Neural cell (in vitro differentiated cells): Measurements from ENCODE around the gene DGCR8. TPM values are rescaled to one million over a fixed set of nuclear protein-coding genes. Genes with fewer than 3 reads are reported as not detected.

ENCODE experiments used
- H2AFZ ChIP-seq: fragments of 200-600, 300-800 bp; sonication (generic), shearing (Covaris generic); 2 replicates; pipeline ENCODE4 v1.6.0; 2014; ENCODE audit warnings: low read depth, mild to moderate bottlenecking, antibody characterized with exemption, low read length, moderate library complexity
- H3F3A ChIP-seq: fragments of 200-600 bp; shearing (Covaris generic); 2 replicates; pipeline ENCODE4 v1.6.1; 2016; ENCODE audit warnings: mild to moderate bottlenecking, moderate library complexity, mixed read lengths, antibody characterized with exemption, low read length; ENCODE audit not compliant: insufficient read depth, poor library complexity, severe bottlenecking
- H3K27ac ChIP-seq: fragments of 200-600, 300-800 bp; sonication (generic), shearing (Covaris generic); 2 replicates; pipeline ENCODE4 v1.5.1; 2014; ENCODE audit warnings: mild to moderate bottlenecking, low read length, moderate library complexity
- H3K27me3 ChIP-seq: fragments of 300-800, 200-600 bp; sonication (generic), shearing (Covaris generic); 2 replicates; pipeline ENCODE4 v1.6.0; 2014; ENCODE audit warnings: mild to moderate bottlenecking, low read depth, low read length, moderate library complexity; ENCODE audit not compliant: insufficient read depth
- H3K36me3 ChIP-seq: fragments of 300-800, 200-600 bp; sonication (generic), shearing (Covaris generic); 2 replicates; pipeline ENCODE4 v1.5.1; 2014; ENCODE audit warnings: mild to moderate bottlenecking, antibody characterized with exemption, low read length, moderate library complexity; ENCODE audit not compliant: insufficient read depth
- H3K4me2 ChIP-seq: fragments of 300-800, 200-600 bp; sonication (generic), shearing (Covaris generic); 2 replicates; pipeline ENCODE4 v1.6.0; 2014; ENCODE audit warnings: mild to moderate bottlenecking, low read length
- H3K4me3 ChIP-seq: fragments of 300-800, 200-600 bp; sonication (generic), shearing (Covaris generic); 2 replicates; pipeline ENCODE4 v1.5.1; 2014; ENCODE audit warnings: mild to moderate bottlenecking, low read length, moderate library complexity
- H3K79me2 ChIP-seq: fragments of 200-600 bp; shearing (Covaris generic); replicated peaks from 2 replicates; pipeline ENCODE4 v1.6.0; 2014; ENCODE audit warnings: mild to moderate bottlenecking, low read length, moderate library complexity; ENCODE audit not compliant: insufficient read depth
- H3K9ac ChIP-seq: fragments of 300-800, 200-600 bp; sonication (generic), shearing (Covaris generic); 2 replicates; pipeline ENCODE4 v1.6.1; 2016; ENCODE audit warnings: mild to moderate bottlenecking, low read length, mixed read lengths
- H3K9me2 ChIP-seq: fragments of 200-600 bp; shearing (Covaris generic); 2 replicates; pipeline ENCODE4 v1.6.1; 2016; ENCODE audit warnings: mild to moderate bottlenecking, low read length, mixed read lengths; ENCODE audit not compliant: insufficient read depth
- H3K9me3 ChIP-seq: fragments of 200-600, 300-800 bp; sonication (generic), shearing (Covaris generic); 2 replicates; pipeline ENCODE4 v1.6.1; 2016; ENCODE audit warnings: mild to moderate bottlenecking, mixed run types, low read length, moderate library complexity, mixed read lengths
- H4K20me1 ChIP-seq: fragments of 200-600 bp; shearing (Covaris generic); 2 replicates; pipeline ENCODE4 v1.6.1; 2016; ENCODE audit warnings: mild to moderate bottlenecking, mixed run types; ENCODE audit not compliant: insufficient read depth
- CTCF ChIP-seq: fragments of 450-650 bp; IDR thresholded peaks from 2 replicates; pipeline ENCODE4 v1.5.1; 2014; ENCODE audit warnings: antibody characterized with exemption, mild to moderate bottlenecking, moderate library complexity; ENCODE audit not compliant: poor library complexity, severe bottlenecking
- EP300 ChIP-seq: fragments of 450-650 bp; conservative IDR thresholded peaks from 2 replicates; pipeline ENCODE4 v1.6.1; 2014; ENCODE audit warnings: antibody characterized with exemption, mild to moderate bottlenecking, moderate library complexity; ENCODE audit not compliant: poor library complexity, severe bottlenecking
- EZH2 ChIP-seq: fragments of 200-600, 300-800 bp; shearing (Covaris generic), sonication (generic); IDR thresholded peaks from 2 replicates; pipeline ENCODE4 v1.6.1; 2014; ENCODE audit warnings: antibody characterized with exemption, low read length, borderline replicate concordance, mild to moderate bottlenecking; ENCODE audit not compliant: insufficient read depth, poor library complexity, severe bottlenecking
- MXI1 ChIP-seq: fragments of 450-650 bp; conservative IDR thresholded peaks from 2 replicates; pipeline ENCODE4 v1.6.1; 2014; ENCODE audit warnings: antibody characterized with exemption, mild to moderate bottlenecking; ENCODE audit not compliant: poor library complexity, severe bottlenecking
- POLR2AphosphoS5 ChIP-seq: IDR thresholded peaks from 2 replicates; pipeline ENCODE4 v1.6.1; 2012
- RAD21 ChIP-seq: fragments of 450-650 bp; conservative IDR thresholded peaks from 2 replicates; pipeline ENCODE4 v1.6.1; 2014; ENCODE audit warnings: antibody characterized with exemption, mild to moderate bottlenecking, moderate library complexity
- SMC3 ChIP-seq: fragments of 450-650 bp; conservative IDR thresholded peaks from 2 replicates; pipeline ENCODE4 v1.6.1; 2014; ENCODE audit warnings: antibody characterized with exemption, mild to moderate bottlenecking, moderate library complexity; ENCODE audit not compliant: poor library complexity
- TAF1 ChIP-seq: IDR thresholded peaks from 2 replicates; pipeline ENCODE4 v1.6.1; 2012; ENCODE audit warnings: low read depth
- polyA plus RNA-seq: library from polyadenylated mRNA; depleted of rRNA; stranded (reverse); fragments of >200 nt; gene quantifications from 2 replicates; pipeline ENCODE4 v1.2.3, GENCODE V29; 2014
- TF ChIP-seq, protein P1 (sequence below): IDR thresholded peaks from 2 replicates; pipeline ENCODE4 v1.6.1; 2012; ENCODE audit warnings: borderline replicate concordance

Gene DGCR8
- polyA plus RNA-seq, 1 donor from 2014 or later = 48.9 TPM

- Histone ChIP-seq H3K36me3 (no peaks in the 10 kb centered on the region), H4K20me1 (no peaks in the 10 kb centered on the region), H3K4me2 (no peak overlapping the region), H3K9me2 (no peaks in the 10 kb centered on the region), H3F3A (no peaks in the 10 kb centered on the region), H3K9ac (no peak overlapping the region), H3K27me3 (no peaks in the 10 kb centered on the region), H3K4me3 (no peak overlapping the region), H3K79me2 (no peaks in the 10 kb centered on the region), H2AFZ (no peak overlapping the region), H3K9me3 (no peaks in the 10 kb centered on the region), H3K27ac (no peak overlapping the region)
- TF ChIP-seq SMC3 (no peak), POLR2AphosphoS5 (no peak), EZH2 (no peak), CTCF (no peak), EP300 (no peak), TAF1 (no peak), RAD21 (no peak), MXI1 (no peak)
- TF ChIP-seq, protein P1, sequence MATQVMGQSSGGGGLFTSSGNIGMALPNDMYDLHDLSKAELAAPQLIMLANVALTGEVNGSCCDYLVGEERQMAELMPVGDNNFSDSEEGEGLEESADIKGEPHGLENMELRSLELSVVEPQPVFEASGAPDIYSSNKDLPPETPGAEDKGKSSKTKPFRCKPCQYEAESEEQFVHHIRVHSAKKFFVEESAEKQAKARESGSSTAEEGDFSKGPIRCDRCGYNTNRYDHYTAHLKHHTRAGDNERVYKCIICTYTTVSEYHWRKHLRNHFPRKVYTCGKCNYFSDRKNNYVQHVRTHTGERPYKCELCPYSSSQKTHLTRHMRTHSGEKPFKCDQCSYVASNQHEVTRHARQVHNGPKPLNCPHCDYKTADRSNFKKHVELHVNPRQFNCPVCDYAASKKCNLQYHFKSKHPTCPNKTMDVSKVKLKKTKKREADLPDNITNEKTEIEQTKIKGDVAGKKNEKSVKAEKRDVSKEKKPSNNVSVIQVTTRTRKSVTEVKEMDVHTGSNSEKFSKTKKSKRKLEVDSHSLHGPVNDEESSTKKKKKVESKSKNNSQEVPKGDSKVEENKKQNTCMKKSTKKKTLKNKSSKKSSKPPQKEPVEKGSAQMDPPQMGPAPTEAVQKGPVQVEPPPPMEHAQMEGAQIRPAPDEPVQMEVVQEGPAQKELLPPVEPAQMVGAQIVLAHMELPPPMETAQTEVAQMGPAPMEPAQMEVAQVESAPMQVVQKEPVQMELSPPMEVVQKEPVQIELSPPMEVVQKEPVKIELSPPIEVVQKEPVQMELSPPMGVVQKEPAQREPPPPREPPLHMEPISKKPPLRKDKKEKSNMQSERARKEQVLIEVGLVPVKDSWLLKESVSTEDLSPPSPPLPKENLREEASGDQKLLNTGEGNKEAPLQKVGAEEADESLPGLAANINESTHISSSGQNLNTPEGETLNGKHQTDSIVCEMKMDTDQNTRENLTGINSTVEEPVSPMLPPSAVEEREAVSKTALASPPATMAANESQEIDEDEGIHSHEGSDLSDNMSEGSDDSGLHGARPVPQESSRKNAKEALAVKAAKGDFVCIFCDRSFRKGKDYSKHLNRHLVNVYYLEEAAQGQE = no peak
These were observed 36.1 kb upstream of the DGCR8 start for GRCh38 chr22:20043997-20044342.

- H3K27me3 ChIP-seq = no peaks in the 10 kb centered on the region
- no peak overlapping the region for H3K9ac ChIP-seq
- H3K36me3 ChIP-seq = no peaks in the 10 kb centered on the region
- H2AFZ ChIP-seq = no peak overlapping the region
- H3K9me3 ChIP-seq = no peaks in the 10 kb centered on the region
- H3K27ac ChIP-seq = no peak overlapping the region
- no peak overlapping the region for H3K4me3 ChIP-seq
- no peaks in the 10 kb centered on the region for H4K20me1 ChIP-seq
- no peaks in the 10 kb centered on the region for H3K9me2 ChIP-seq
- H3K79me2 ChIP-seq = no peaks in the 10 kb centered on the region
- H3K4me2 ChIP-seq = no peak overlapping the region
- H3F3A ChIP-seq = no peaks in the 10 kb centered on the region
- TF ChIP-seq MXI1 = no peak
- TF ChIP-seq, protein P1 = no peak
- no peak for TF ChIP-seq TAF1
- no peak for TF ChIP-seq POLR2AphosphoS5
- no peak for TF ChIP-seq EP300
- TF ChIP-seq SMC3 = no peak
- TF ChIP-seq RAD21 = no peak
- no peak for TF ChIP-seq EZH2
- no peak for TF ChIP-seq CTCF
These were observed 35.4 kb upstream of the DGCR8 start for GRCh38 chr22:20044495-20045151.
